HG03571 (cell line): ENCODE results near the gene SRCIN1.
"Not testable (repeated sequence)": the region's sequence is repeated elsewhere in the genome, so short reads cannot be mapped to it uniquely, and the experiment has no call there.

Experiments used
- ATAC-seq: cut with Tn5 transposase; IDR thresholded peaks from one replicate; pipeline ENCODE4 v1.9.1; 2021; ENCODE audit not compliant: unreplicated experiment

SRCIN1 gene

DNA sequence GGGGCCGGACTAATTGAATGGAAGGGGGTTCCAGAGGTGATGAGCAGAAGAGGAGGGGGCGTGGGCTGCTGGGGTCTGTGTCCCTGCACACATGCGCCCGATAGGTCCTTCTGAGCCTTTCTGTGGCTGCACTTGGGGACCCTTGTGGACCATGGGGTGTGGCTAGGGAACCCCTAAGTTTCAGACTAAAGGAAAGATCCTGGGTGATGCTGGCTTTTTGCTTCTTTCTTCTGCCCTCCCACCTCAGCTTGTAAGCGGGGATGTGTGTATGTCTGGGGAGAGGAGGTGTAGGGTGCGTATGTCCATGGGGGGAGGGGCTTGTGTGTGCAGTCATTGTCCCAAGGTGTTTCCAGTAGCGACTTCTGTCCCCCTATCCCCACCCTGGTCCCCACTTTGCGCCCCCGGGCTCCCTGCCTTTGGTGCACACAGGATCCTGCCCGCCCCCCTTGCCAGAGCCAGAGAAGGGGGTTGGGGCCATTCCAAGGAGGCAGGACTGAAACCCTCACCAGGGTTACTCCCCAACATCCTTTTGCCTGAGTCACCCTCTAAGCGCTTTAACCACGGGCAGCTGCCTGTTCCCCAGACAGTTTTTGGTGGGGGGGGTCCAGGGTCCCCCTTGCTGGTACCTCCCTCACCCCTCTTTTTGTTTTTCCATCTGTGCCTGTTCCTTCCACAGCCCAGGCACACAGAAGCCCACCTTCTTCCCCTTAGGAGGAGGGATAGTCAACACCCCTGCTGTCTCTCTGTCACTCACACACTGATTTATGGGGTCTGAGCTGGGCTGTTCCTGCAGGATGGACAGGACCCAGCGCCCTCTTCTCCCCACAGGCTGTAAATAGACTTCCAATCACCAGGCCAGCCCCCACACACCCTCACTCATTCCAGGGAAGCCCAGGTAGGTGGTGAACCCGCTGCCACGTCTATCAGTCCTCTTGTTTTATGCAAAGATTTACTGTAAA is 94.3 kb downstream of the SRCIN1 start:
- no peak for ATAC-seq

DNA sequence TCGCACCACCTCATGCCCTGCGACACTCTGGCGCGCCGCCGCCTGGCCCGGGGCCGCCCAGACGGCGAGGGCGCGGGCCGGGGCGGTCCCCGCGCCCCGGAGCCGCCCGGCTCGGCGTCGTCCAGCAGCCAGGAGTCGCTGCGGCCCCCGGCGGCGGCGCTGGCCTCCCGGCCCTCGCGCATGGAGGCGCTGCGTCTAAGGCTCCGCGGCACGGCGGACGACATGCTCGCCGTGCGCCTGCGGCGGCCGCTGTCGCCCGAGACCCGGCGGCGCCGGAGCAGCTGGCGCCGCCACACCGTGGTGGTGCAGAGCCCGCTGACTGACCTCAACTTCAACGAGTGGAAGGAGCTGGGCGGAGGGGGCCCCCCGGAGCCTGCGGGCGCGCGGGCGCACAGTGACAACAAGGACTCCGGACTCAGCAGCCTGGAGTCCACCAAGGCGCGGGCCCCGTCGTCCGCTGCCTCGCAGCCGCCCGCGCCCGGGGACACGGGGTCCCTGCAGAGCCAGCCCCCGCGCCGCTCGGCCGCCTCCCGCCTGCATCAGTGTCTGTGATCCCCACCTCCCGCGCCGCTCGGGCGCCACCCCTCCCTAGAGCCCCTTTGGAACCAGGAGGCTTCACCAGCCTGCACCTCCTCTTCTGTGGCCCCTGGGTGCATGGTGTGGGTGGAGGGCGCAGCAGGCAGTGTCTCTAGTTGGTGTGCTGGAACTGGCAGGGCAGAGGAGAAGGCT is 95.2 kb downstream of the SRCIN1 start:
- ATAC-seq, result no peak

DNA sequence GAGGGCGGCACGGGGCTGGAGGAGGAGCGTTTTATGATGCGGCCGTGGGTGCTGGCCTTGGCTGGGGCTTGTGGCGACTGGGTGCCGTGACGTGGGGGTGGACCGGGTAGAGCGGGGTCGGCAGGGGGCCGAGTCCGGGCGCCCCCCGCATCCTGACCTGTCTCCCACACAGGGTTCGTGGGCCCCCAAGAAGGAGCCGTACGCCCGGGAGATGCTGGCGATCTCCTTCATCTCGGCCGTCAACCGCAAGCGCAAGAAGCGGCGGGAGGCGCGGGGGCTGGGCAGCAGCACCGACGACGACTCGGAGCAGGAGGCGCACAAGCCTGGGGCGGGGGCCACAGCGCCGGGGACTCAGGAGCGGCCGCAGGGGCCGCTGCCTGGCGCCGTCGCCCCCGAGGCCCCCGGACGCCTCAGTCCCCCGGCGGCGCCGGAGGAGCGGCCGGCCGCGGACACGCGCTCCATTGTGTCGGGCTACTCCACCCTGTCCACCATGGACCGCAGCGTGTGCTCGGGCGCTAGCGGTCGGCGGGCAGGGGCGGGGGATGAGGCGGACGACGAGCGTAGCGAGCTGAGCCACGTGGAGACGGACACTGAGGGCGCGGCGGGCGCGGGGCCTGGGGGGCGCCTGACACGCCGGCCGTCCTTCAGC is 95.9 kb downstream of the SRCIN1 start:
- ATAC-seq, result no peak

DNA sequence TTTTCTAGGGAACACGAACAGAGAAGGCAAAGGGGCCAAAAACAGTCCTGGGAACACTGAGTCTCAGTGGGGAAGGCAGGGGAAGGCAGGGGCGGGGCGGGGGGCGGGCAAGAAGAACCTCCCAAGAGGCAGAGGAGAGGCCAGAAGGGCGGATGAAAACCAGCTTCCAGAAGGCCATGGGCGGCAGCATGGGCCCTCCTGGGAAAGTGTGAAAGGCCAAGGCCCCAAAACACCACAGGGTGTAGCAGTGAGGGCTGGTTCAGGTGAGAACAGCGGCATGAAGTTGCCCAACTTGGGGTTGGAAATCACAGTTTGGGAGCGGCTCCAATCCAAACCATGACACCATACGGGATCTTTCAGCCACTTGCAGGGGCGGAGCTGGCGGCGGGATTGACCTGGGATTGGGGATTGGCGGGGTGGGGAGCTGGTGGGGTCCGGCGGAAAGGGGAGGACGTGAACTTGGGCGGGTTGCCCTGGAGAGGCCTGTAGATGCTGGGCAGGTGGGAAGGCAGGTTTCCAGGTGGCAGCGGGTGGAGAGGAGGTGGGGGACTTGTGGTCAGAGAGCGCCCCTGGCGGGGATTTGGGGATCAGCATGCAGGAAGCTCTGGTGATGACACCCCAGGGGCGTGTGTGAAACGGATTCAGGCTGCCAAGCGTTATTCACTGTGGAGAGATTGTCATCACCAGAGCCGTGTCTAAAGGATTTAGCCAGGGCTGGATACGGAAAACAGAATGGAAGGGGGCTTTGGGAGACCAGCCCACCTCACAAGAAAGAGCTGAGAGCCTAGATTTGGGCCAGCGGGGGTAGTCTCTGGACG is 96.6 kb downstream of the SRCIN1 start:
- no peak for ATAC-seq

DNA sequence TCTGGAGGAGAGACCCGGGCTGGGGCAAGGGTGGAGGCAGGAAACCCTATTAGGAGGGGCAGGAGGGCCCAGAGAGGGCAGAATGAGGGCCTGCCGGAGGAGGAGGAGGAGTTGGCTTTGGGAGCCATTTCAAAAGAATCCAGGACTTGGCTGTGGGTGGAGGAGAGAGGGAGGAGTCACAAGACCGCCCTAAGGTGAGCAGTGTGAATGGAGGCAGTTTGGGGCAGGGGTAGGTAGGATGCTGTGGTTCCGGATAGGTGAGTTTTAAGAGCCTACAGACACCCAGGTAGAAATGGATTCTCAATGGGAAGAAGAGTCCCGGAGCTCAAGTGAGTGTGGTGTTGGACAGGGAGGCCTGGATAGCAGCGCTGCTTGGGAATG is 97.2 kb downstream of the SRCIN1 start:
- ATAC-seq, result no peak

DNA sequence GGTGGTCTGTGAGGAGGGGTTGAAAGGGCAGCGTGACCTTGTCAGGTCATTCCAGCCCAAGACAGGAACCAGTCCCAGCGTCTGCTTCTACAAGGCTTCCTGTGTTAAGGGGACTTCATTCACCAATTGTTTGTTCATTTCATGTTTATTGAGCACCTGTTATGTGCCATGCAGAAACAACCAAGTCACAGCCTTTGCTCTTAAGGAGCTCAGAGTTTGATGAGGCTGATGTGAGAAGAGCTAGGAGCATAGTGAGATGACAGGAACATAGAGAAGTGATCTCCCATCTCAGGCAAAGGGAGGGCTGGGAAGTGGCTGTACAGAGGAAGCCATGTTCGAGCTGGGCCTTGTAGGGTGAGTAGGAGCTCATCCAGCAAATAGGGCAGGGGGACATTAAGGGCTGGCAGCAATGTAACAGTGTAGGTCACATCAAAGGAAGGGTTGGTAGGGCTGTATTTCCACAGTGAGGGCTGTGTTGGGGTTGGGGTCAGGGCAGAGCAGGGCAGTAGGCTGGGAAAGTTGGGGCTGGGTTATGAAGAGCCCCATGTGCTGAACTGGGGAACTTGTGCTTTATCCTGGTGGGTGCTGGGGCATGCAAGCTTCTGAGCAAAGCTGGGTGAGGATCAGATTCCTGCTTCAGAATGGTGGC is 97.7 kb downstream of the SRCIN1 start:
- ATAC-seq, result no peak

DNA sequence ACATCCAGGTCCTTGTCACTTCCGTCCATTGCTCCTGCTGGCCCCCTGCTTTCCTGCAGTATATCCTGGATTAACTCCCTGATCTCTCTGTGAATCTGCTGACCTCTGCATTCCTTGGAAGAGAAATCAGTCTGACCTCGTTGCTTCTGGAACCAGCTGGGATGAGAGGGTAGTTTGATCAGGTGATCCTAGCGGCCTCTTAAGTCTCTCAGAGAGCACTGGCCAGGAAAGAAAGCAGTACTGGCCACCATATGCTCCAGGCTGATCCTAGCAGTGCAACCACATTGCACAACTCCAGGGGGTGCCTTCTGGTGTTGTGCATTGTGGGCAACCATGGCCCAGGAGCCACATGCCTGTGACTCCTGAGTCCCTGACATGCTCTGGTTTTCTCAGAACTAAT is 98.3 kb downstream of the SRCIN1 start:
- ATAC-seq, result no peak

DNA sequence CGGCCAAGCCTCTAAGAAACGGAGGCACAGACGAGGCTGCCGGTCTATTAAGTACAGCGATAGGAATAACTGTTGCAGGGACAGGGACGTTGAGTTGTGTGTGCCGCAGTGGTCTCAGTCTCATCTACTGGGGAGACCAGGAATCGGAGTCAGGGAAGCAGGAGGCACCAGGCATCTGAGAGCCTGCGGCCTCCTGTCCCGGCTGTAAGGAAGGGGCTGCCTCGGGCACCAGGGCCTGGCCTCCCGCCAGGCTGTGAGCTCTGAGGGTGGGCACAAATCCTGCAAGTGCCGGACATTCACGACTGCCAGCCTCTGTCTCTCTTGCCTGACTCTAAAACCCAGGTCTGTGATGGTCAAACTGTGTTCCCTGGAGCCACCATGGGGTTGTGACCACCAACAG is 101.5 kb downstream of the SRCIN1 start:
- ATAC-seq, result no peak

DNA sequence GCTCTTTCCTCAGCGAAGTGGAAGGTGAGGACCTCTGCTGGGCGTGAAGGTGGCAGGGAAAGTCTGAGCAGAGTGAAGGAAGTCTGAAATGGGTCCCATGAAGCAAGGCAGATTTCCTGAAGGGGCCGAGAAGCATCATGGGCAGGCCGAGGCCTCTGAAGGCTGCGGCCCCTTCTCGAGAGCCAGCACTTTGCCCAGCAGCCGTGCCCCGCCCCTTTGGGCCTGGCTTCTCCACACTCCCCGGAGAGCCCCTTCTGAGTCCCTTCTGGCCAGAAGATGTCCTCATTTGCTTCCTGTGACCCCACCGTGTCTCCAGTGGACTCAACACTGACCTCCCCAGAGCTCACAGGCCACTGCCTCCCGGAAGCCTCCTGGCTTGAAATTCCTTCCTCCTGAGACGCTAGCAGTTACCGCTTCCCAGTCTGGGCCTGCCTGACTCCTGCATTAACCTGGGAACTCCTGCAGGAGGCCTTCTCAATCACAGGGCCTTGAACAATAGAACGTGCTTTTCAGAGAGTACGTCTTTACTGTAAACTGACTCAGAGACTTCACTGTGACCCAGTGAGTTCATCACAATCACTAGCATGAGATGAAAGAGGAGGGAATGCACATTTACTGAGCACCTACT is 102.4 kb downstream of the SRCIN1 start:
- ATAC-seq, result not testable (repeated sequence)

DNA sequence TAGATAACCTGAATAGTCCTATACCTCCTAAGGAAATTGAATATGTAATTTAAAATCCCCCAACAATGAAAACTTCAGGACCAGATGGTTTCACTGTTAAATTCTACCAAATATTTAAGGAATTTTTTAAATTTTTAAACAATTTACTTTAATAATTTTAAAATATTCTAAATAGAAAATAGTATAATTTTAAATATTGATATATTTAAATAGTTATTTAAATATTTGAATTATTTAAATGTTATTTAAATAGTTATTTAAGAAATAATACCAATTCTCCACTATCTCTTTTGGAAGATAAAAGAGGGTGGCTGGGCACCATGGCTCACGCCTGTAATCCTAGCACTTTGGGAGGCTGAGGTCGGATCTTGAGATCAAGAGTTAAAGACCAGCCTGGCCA is 104.0 kb downstream of the SRCIN1 start:
- not testable (repeated sequence) for ATAC-seq

DNA sequence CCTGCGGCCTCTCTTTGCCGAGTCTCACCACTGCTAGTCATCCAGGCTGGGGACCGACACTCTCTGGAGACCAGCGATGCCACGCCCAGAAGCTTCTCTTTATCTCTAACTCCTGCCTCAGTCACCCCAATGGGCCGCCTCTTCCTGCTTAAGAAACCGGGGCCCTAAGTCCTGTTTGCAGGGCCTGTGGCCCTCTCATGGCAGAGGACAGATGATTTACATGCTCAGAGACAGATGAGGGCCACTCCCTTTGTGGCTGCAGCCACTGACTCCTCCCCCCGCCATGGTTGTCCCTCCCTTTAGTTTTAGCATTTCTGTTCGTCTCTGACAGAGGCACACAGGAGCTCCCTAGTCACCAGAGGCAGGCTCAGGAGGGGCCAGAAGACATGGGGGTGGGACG is 106.5 kb downstream of the SRCIN1 start:
- ATAC-seq, result not testable (repeated sequence)

DNA sequence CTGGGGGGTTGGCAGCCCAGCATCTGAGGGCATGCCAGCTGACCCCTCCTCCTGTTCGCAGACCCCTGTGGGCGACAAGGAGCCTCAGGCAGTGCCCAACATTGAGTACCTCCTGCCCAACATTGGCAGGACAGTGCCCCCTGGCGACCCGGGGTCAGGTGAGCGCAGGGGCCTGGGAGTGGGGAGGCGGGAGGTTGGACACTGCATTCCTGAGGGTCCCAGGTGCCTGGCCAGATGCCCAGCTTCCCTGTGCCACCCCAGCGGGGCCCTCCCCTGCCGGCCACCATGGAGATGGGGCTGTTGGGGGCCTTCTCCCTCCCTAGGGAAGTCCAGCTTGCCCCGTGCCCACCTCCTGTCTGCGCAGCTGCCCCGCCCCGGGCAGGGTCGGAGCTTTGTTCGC is 107.4 kb downstream of the SRCIN1 start:
- no peak for ATAC-seq

DNA sequence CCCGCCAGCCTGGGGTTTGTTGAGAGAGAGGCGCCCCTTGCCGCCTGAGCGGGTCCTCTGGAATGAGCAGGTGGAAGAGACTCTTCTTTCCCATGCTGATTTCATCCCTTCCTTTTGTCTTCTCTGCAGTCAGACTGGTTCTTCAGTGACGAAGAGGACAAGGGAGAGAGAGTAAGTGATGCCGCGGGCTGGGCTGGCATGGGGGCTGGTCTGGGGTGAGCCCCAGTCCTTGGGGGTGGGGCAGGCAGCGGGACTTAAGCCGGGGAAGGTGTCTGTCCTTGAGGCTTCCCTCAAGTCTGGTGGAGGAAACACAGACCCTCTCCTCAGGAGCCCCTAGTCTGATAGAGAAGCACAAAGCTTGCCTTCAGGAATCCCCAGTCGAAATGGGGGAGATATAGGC is 108.1 kb downstream of the SRCIN1 start:
- ATAC-seq, result not testable (repeated sequence)

DNA sequence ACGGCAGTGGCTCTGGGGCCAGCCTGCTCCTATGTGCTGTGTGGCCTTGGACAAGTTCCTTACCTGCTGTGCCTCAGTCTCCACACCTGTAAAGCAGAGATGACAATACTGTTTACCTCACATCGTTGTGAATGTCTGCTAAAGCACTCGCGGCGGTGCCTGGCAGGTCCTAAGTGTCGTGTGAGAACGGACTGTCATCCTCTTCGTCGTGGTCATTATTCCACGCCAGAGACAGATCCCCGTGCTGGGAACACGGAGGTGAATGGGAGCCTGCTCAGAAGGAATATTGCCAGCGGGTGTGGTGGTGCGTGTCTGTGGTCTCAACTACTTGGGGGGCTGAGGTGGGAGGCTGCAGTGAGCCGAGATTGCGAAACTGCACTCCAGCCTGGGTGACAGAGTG is 111.6 kb downstream of the SRCIN1 start:
- ATAC-seq, result not testable (repeated sequence)

DNA sequence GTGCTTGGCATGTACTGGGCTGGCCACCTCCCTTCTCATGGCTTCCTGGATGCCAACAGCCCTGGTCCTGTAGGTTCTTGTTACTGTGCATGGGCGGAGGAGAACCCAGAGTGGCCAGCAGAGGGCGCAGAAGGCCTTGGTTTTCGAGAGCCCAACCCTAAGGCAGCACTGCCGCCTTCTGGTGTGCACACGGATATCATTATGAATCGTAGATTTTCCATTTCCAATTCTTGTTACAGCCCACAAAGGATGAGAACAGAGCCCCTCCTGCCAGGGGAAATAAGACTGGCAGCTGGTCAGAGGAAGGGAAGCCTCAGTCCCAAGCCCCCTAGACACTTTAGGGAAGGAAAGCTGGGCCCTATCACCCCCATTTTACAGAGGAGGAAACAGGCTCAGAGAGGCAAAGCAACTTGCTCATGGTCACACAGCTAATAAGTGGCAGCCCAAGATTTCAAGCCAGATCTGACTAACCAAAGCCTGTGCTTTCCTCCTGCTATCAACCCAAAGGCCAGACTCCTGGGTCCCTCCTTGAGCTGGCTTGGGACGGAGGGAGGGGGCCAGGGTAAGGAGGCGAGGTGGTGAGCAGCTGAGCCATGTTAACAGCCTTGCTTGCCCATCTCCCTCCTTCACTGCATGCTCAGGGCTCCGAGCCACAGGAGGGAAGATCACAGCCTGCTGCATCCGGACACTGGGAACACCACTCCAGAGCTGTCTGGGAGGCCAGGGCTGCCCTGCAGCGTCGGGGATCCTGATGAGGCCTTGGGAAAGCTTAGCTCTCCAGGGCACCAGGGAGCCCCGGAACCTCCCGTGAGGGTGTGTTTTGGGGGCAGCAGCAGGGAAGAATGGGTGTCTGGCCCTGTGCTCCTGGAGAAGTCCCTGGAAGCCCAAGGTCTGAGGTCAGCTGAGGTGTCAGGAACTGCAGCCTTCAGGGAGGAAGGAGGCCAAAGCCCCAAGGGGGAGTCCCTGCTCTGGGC is 113.4 kb downstream of the SRCIN1 start:
- ATAC-seq, result not testable (repeated sequence)

DNA sequence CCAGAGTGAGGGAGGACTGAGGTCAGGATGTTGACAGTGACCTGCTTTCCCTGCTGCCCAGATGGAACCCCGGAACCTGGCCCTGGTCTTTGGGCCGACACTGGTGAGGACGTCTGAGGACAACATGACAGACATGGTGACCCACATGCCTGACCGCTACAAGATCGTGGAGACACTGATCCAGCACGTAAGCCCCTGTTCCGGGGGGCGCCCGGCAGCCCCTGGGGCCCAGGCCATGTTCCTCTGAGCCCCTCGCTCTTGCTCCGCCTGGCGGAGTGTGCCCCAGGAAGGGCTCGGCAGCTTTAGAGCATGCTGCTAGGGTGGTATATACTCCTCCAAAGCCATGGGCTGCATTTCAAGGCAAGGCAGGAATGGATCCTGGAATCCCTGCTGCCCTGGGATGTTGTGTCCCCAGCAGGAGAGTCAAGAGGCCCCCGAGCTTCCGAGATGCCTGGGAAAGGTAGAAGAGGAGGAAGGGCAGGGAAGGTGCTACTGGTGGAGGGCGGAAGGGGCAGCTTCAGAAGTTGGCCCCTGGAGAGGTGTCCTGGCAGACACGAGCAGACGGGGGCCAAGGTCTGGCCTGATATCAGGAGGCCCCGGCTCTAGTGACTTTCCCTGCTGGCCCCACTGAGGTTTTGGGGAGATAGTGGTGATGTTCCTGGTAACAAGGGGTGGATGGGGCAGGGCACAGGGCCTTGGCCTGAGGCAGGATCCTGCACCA is 114.2 kb downstream of the SRCIN1 start:
- ATAC-seq, result not testable (repeated sequence)

DNA sequence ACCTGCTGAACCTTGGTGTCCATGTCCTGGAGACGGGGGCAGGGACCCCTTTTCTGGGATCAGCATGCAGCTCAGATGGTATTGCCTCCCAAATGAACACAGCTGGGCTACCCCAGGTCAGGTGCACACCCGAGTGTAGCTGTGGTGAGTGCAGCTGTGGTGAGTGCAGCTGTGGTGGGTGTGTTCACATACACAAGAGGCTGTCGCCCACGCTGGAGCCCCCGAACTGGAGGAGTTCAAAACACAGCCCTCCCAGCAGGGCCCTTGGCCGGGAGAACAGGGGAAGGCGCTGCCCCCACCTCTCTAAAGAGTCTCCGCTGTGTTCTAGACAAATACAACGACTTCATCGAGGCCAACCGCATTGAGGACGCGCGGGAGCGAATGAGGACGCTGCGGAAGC is 116.0 kb downstream of the SRCIN1 start:
- not testable (repeated sequence) for ATAC-seq
